HEK293 (cell line): ENCODE results near the gene RCOR1.

Experiments used
- KLF1 ChIP-seq: fragments of 450-650 bp; formaldehyde crosslinking; IDR thresholded peaks from 2 replicates; pipeline ENCODE4 v1.5.1; 2016; ENCODE audit warnings: missing biosample characterization, missing genetic modification characterization
- ZBTB20 ChIP-seq: fragments of 450-650 bp; formaldehyde crosslinking; IDR thresholded peaks from 2 replicates; pipeline ENCODE4 v1.5.1; 2016; ENCODE audit warnings: missing biosample characterization, missing genetic modification characterization
- ZNF114 ChIP-seq: fragments of 450-650 bp; formaldehyde crosslinking; IDR thresholded peaks from 2 replicates; pipeline ENCODE4 v1.5.0; 2017; ENCODE audit warnings: missing biosample characterization, missing genetic modification characterization
- ZNF214 ChIP-seq: fragments of 450-650 bp; formaldehyde crosslinking; IDR thresholded peaks from 2 replicates; pipeline ENCODE4 v1.5.1; 2017; ENCODE audit warnings: missing biosample characterization, mild to moderate bottlenecking, missing genetic modification characterization, borderline replicate concordance
- ZNF274 ChIP-seq, 2 experiments: fragments of 200-500 bp in 1 of 2; fragments of 450-650 bp in 1 of 2; sonication (Bioruptor generic) in 1 of 2; formaldehyde crosslinking in 1 of 2; IDR thresholded peaks; 2 replicates each; pipeline versions ENCODE4 v1.5.1 to v1.6.1; 2014 to 2016; ENCODE audit warnings: borderline replicate concordance in 1 of 2, inconsistent platforms in 1 of 2, low read length in 1 of 2, missing biosample characterization in 1 of 2, missing genetic modification characterization in 1 of 2
- ZNF335 ChIP-seq: fragments of 450-650 bp; formaldehyde crosslinking; conservative IDR thresholded peaks from 2 replicates; pipeline ENCODE4 v1.5.1; 2016; ENCODE audit warnings: missing biosample characterization, missing genetic modification characterization
- ZNF777 ChIP-seq: fragments of 450-650 bp; formaldehyde crosslinking; IDR thresholded peaks from 2 replicates; pipeline ENCODE4 v1.5.1; 2017; ENCODE audit warnings: missing biosample characterization, missing genetic modification characterization, borderline replicate concordance
- ZNF792 ChIP-seq: fragments of 450-650 bp; formaldehyde crosslinking; IDR thresholded peaks from 2 replicates; pipeline ENCODE4 v1.5.1; 2016; ENCODE audit warnings: missing biosample characterization, missing genetic modification characterization
- TF ChIP-seq, protein P1 (sequence below): fragments of 450-650 bp; formaldehyde crosslinking; IDR thresholded peaks from 2 replicates; pipeline ENCODE4 v1.5.1; 2016; ENCODE audit warnings: missing biosample characterization, missing genetic modification characterization
- TF ChIP-seq, protein P2 (sequence below): fragments of 450-650 bp; formaldehyde crosslinking; IDR thresholded peaks from 2 replicates; pipeline ENCODE4 v1.5.1; 2016; ENCODE audit warnings: missing biosample characterization, missing genetic modification characterization
- TF ChIP-seq, protein P3 (sequence below): fragments of 450-650 bp; formaldehyde crosslinking; IDR thresholded peaks from 2 replicates; pipeline ENCODE4 v1.5.1; 2016; ENCODE audit warnings: missing biosample characterization, missing genetic modification characterization
- TF ChIP-seq, protein P4 (sequence below): fragments of 450-650 bp; IDR thresholded peaks from 2 replicates; pipeline ENCODE4 v1.5.1; 2018; ENCODE audit warnings: missing biosample characterization, mild to moderate bottlenecking, missing genetic modification characterization

DNA sequence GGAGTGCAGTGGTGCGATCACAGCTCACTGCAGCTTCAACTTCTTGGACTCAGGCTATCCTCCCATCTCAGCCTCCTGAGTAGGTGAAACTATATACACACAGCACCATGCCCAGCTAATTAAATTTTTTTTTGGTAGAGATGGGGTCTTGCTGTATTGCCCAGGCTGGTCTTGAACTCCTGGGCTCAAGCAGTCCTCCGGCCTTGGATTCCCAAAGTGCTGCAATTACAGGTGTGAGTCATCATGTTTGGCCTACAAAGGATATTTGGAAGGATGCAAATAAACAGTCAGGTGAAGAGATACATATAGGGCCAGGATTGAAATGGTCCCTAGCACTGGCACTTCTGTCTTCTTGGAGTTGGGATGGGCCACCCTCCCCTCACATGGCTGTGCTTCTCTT lies 23.9 kb downstream of the RCOR1 start:
- TF ChIP-seq KLF1: no peak
- no peak for TF ChIP-seq ZNF214 (tag by site-specific recombination)
- TF ChIP-seq ZBTB20 (tag by site-specific recombination): no peak
- no peak for TF ChIP-seq ZNF777 (tag by site-specific recombination)
- TF ChIP-seq ZNF335 (tag by site-specific recombination): no peak
- TF ChIP-seq, protein P1, sequence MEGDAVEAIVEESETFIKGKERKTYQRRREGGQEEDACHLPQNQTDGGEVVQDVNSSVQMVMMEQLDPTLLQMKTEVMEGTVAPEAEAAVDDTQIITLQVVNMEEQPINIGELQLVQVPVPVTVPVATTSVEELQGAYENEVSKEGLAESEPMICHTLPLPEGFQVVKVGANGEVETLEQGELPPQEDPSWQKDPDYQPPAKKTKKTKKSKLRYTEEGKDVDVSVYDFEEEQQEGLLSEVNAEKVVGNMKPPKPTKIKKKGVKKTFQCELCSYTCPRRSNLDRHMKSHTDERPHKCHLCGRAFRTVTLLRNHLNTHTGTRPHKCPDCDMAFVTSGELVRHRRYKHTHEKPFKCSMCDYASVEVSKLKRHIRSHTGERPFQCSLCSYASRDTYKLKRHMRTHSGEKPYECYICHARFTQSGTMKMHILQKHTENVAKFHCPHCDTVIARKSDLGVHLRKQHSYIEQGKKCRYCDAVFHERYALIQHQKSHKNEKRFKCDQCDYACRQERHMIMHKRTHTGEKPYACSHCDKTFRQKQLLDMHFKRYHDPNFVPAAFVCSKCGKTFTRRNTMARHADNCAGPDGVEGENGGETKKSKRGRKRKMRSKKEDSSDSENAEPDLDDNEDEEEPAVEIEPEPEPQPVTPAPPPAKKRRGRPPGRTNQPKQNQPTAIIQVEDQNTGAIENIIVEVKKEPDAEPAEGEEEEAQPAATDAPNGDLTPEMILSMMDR: no peak
- TF ChIP-seq, protein P2, sequence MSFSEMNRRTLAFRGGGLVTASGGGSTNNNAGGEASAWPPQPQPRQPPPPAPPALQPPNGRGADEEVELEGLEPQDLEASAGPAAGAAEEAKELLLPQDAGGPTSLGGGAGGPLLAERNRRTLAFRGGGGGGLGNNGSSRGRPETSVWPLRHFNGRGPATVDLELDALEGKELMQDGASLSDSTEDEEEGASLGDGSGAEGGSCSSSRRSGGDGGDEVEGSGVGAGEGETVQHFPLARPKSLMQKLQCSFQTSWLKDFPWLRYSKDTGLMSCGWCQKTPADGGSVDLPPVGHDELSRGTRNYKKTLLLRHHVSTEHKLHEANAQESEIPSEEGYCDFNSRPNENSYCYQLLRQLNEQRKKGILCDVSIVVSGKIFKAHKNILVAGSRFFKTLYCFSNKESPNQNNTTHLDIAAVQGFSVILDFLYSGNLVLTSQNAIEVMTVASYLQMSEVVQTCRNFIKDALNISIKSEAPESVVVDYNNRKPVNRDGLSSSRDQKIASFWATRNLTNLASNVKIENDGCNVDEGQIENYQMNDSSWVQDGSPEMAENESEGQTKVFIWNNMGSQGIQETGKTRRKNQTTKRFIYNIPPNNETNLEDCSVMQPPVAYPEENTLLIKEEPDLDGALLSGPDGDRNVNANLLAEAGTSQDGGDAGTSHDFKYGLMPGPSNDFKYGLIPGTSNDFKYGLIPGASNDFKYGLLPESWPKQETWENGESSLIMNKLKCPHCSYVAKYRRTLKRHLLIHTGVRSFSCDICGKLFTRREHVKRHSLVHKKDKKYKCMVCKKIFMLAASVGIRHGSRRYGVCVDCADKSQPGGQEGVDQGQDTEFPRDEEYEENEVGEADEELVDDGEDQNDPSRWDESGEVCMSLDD (tag by site-specific recombination): no peak
- TF ChIP-seq ZNF274 (IDR thresholded peaks at IDR 0.05; ENCODE audit: low read length): no peak
- TF ChIP-seq ZNF274 (tag by site-specific recombination; IDR thresholded peaks at IDR 0.05; ENCODE audit: borderline replicate concordance): no peak
- no peak for TF ChIP-seq ZNF792 (tag by site-specific recombination)
- TF ChIP-seq ZNF114 (tag by site-specific recombination): no peak
- TF ChIP-seq, protein P3, sequence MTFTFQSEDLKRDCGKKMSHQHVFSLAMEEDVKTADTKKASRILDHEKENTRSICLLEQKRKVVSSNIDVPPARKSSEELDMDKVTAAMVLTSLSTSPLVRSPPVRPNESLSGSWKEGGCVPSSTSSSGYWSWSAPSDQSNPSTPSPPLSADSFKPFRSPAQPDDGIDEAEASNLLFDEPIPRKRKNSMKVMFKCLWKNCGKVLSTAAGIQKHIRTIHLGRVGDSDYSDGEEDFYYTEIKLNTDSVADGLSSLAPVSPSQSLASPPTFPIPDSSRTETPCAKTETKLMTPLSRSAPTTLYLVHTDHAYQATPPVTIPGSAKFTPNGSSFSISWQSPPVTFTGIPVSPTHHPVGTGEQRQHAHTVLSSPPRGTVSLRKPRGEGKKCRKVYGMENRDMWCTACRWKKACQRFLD (tag by site-specific recombination): no peak
- TF ChIP-seq, protein P4, sequence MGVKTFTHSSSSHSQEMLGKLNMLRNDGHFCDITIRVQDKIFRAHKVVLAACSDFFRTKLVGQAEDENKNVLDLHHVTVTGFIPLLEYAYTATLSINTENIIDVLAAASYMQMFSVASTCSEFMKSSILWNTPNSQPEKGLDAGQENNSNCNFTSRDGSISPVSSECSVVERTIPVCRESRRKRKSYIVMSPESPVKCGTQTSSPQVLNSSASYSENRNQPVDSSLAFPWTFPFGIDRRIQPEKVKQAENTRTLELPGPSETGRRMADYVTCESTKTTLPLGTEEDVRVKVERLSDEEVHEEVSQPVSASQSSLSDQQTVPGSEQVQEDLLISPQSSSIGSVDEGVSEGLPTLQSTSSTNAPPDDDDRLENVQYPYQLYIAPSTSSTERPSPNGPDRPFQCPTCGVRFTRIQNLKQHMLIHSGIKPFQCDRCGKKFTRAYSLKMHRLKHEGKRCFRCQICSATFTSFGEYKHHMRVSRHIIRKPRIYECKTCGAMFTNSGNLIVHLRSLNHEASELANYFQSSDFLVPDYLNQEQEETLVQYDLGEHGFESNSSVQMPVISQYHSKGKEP (tag by site-specific recombination): no peak
